ENCODE measurements around the gene BORCS8. TPM values are rescaled to one million over a fixed set of nuclear protein-coding genes. Genes with fewer than 3 reads are reported as not detected.
"Not testable (repeated sequence)": the region's sequence is repeated elsewhere in the genome, so short reads cannot be mapped to it uniquely, and the experiment has no call there.

Gene BORCS8
- total and polyA plus RNA-seq, 3 donors from 2014 or later: 17.7 to 36.6 (median 25.7) TPM

DNA sequence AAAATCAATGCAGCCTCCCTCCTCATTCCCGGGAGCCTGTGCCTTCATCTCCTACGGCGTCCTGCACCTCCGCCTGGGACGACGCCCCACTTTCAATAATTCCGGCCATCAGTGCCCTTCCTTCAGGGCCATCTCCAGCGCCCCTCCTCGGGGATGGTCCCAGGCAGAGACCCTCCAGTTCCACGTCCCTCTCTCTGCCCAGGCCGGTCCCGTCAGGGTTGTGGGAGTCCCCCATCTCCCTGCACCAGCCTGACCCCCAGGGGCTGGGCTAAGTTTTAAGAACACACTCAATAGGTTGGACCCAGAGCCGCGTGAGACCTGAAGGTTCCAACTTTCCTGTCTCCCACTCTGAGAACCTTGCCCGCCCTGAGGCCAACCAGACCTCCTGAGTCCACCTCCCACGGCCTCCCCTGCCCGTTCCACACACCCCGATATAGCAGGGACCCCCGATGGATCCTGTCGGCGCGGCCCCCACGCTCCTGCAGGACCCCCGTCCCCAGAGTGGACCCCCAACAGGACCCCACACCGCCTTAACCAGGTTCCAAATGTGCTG is 54.3 kb downstream of the BORCS8 start:
- intact Hi-C loops (cut with DNase I; ENCODE audit: low total_unique reads): no loop called here
- Histone ChIP-seq H3K9me3 (no peaks in the 10 kb centered on the region), H3K36me3 (ENCODE audit: low read depth, missing control alignments) (no peaks in the 10 kb centered on the region), H3K4me3 (peak overlapping the region; percentile 70 to 74), H3K4me1 (peaks cover 8% of the 10 kb centered on the region), H3K27me3 (no peaks in the 10 kb centered on the region), H3K27ac (peak overlapping the region; percentile 12 to 52)
- 10 to 14% methylated on average over 9 to 25 of the region's 25 CpGs for WGBS, 2 donors
- TF ChIP-seq POLR2A (IDR thresholded peaks at IDR 0.05) (no peak), CTCF (IDR thresholded peaks at IDR 0.05) (no peak)
- no peak for DNase-seq

DNA sequence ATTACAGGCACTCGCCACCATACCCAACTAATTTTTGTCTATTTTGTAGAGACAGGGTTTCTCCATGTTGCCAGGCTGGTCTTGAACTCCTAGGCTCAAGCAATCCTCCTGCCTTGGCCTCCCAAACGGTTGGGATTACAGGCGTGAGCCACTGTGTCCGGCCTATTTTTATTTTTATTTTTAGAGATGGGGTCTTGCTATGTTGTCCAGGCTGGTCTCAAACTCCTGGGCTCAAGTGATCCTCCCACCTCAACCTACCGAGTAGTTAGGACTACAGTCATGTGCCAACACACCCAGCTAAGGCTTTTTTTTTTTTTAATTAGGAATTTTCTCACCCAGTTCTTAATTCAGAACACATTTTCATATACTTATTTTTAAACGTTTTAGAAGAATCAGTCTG is 56.2 kb downstream of the BORCS8 start:
- DNase-seq; H3K4me1 ChIP-seq; H3K36me3 ChIP-seq (ENCODE audit: low read depth, missing control alignments); H3K4me3 ChIP-seq; intact Hi-C loops (cut with DNase I; ENCODE audit: low total_unique reads); H3K27me3 ChIP-seq; H3K9me3 ChIP-seq; H3K27ac ChIP-seq: not testable (repeated sequence)
- 84 to 88% methylated on average over 6 of the region's 6 CpGs for WGBS, 2 donors

DNA sequence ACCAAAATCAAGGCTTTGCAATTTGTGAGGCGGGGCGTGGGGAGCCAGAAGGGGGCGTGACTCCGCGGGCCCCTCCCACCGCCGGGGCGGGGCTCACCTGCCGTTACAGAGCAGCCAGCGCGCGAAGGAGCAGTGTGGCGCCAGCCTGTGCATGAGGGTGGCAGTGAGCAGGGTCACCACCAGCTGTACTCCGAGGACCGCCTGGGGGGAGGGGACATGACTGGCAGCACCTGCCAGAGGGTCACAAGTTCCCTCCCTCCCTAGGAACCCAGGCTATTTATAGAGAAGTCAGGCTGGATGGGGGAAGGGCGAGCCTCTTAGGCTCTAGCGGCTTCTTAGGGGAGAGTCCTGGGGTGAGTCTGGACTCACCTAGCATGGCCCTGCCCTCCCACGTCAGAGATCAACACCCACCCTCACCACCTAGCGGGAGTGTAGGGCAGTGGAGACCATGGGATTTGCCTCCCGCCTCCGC is 57.2 kb downstream of the BORCS8 start:
- H3K4me3 ChIP-seq: peak overlapping the region; percentile 1 to 29
- intact Hi-C loops (cut with DNase I; ENCODE audit: low total_unique reads): no loop called here
- DNase-seq: peak; percentile 67

DNA sequence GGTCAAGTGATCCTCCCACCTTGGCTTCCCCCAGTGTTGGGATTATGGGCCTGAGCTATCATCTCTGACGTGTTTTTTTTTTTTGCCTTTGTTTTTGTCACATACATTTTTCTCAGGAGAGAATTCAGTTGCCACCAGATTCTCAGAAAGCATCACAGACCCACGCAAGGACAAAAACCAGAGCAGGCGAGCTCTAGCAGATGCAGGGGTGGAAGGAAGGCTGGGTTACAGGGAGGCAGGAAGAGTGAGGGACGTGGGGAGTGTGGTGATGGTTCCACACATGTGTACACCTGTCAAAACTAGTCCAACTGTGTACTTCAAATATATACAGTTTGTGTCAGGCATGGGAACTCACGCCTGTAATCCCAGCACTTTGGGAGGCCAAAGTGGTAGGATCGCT is 58.0 kb downstream of the BORCS8 start:
- H3K27ac ChIP-seq: no peak overlapping the region
- H3K9me3 ChIP-seq: no peaks in the 10 kb centered on the region
- WGBS, 2 donors: 90 to 95% methylated on average over 6 of the region's 6 CpGs
- no peaks in the 10 kb centered on the region for H3K36me3 ChIP-seq (ENCODE audit: low read depth, missing control alignments)
- intact Hi-C loops (cut with DNase I; ENCODE audit: low total_unique reads): no loop called here
- no peak for DNase-seq
- H3K4me3 ChIP-seq: no peak overlapping the region
- no peaks in the 10 kb centered on the region for H3K27me3 ChIP-seq
- TF ChIP-seq POLR2A (IDR thresholded peaks at IDR 0.05) (no peak), CTCF (IDR thresholded peaks at IDR 0.05) (no peak)
- peaks cover 8% of the 10 kb centered on the region for H3K4me1 ChIP-seq

More for the DNA sequence above, 57.2 kb downstream of the BORCS8 start:
- 24 to 32% methylated on average over 20 to 21 of the region's 21 CpGs for WGBS, 2 donors
- Histone ChIP-seq H3K27me3 (no peaks in the 10 kb centered on the region), H3K27ac (no peak overlapping the region), H3K4me1 (peaks cover 8% of the 10 kb centered on the region), H3K9me3 (no peaks in the 10 kb centered on the region), H3K36me3 (ENCODE audit: low read depth, missing control alignments) (no peaks in the 10 kb centered on the region)
- TF ChIP-seq CTCF (IDR thresholded peaks at IDR 0.05): no peak
- TF ChIP-seq POLR2A (IDR thresholded peaks at IDR 0.05): no peak

DNA sequence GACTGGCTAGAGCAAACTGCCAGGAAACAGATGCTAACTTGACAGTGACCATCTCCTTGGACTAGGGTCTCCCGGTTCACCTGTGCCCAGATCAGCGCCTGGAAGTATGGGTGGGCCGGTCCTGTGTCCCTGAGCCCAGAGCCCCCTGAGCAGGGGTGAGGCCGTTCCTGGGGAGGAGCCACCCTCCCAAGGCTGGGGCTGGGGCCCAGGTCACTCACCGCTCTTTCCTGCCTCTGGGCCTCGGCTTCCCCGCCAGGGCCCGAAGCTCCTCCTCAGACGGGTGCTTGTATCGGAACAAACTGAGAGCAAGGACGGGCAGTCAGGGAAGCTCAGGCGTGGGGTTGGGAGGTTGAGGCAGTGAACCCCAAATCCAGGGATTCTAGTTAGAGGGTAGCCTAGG is 59.0 kb downstream of the BORCS8 start:
- no peaks in the 10 kb centered on the region for H3K36me3 ChIP-seq (ENCODE audit: low read depth, missing control alignments)
- H3K27me3 ChIP-seq: no peaks in the 10 kb centered on the region
- no peaks in the 10 kb centered on the region for H3K9me3 ChIP-seq
- WGBS, 2 donors: 98 to 100% methylated on average over 9 to 12 of the region's 12 CpGs
- no peak overlapping the region for H3K4me3 ChIP-seq
- H3K4me1 ChIP-seq: peaks cover 8% of the 10 kb centered on the region
- TF ChIP-seq POLR2A (IDR thresholded peaks at IDR 0.05) (no peak), CTCF (IDR thresholded peaks at IDR 0.05) (no peak)
- H3K27ac ChIP-seq: no peak overlapping the region
- intact Hi-C loops (cut with DNase I; ENCODE audit: low total_unique reads): no loop called here
- DNase-seq: no peak

Data from testis (tissue), 3 donors.